Measurements from ENCODE around the gene PCK1.

The PCK1 gene

DNA sequence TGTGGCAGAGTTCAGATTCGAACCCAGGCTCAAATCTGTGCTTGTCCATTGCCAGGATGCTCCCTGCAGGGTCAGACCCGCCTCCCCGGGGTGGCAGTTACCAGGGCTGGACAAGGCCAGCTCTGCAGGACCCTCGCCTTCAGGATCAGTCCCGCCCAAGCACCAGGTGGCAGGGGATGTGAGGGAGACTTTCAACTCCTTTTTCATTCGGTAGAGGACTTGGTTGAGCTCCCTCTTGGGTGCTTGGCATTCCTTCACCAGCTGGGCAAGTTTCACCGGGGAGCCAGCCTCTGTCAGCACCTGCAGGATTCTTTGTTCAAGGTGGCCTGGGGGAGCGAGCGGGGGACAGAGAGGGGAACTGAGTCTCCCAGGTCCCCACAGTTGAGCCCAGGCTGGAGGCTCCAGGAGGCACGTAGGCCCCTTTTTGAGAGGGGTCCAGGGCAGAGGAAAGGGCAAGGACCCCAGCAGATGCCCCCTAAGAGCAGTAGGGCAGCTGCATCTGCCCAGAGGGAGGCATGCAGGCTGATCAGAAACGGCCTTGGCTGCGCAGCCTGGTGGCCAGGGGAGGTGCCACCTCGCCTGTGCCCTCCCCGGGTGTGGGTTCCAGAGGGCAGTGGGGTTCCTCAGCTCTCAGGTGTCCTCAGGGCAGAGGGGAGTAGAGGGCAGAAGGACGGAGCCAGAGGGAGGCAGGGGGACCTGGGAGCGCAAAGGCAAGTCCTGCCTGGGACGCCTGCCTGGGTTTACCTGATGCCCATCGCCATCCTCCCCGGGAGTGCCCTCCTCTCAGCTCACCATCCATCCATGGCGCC lies 55.4 kb downstream of the PCK1 start:
- no peak overlapping the region for H3K4me3 ChIP-seq (replicated peaks; ENCODE audit: low read depth, low read length)
- TF ChIP-seq CTCF (IDR thresholded peaks at IDR 0.05; ENCODE audit: low read depth, low read length, missing control alignments) = no peak
- no peak for DNase-seq (ENCODE audit: extremely low read depth, low read depth)

GRCh38 chr20:57617079-57617795 lies 56.3 kb downstream of the PCK1 start:
- no peak for DNase-seq (ENCODE audit: extremely low read depth, low read depth)
- H3K4me3 ChIP-seq (replicated peaks; ENCODE audit: low read depth, low read length) = no peak overlapping the region
- TF ChIP-seq CTCF (IDR thresholded peaks at IDR 0.05; ENCODE audit: low read depth, low read length, missing control alignments) = no peak

All from HFF-Myc (cell line).